MV-4-11 (cell line): Measurements from ENCODE around the gene SPRR5.

Source experiments
- DNase-seq: peaks from one replicate; lab custom pipeline; 2025; lab: John Stamatoyannopoulos, UW

SPRR5 gene

GRCh38 chr1:152983234-152983633 is 36.2 kb downstream of the SPRR5 start:
- no peak for DNase-seq

GRCh38 chr1:152983743-152984142 is 36.7 kb downstream of the SPRR5 start, which contains the start of gene SPRR1A:
Gene SPRR1A, plus strand, starts transcription at chr1:152984081. Its CDS starts 1,150 bp downstream, at chr1:152985231.
- DNase-seq, result no peak

- no peak for DNase-seq
Measured at GRCh38 chr1:152986578-152986977, 39.6 kb downstream of the SPRR5 start.

GRCh38 chr1:152993186-152993585 is 46.2 kb downstream of the SPRR5 start:
- no peak for DNase-seq

GRCh38 chr1:152995842-152996241 is 48.8 kb downstream of the SPRR5 start:
- no peak for DNase-seq

GRCh38 chr1:152996633-152997400 is 49.8 kb downstream of the SPRR5 start:
- DNase-seq, result no peak

GRCh38 chr1:152997901-152998300 is 50.9 kb downstream of the SPRR5 start:
- no peak for DNase-seq

GRCh38 chr1:152998476-152998875 is 51.5 kb downstream of the SPRR5 start:
- DNase-seq, result no peak
